ENCODE measurements around the gene CEP164. TPM values are rescaled to one million over a fixed set of nuclear protein-coding genes. Genes with fewer than 3 reads are reported as not detected.
"Not testable (repeated sequence)": the region's sequence is repeated elsewhere in the genome, so short reads cannot be mapped to it uniquely, and the experiment has no call there.

CEP164 gene
- total RNA-seq, 1 donor from 2014 or later, result 20.3 TPM

DNA sequence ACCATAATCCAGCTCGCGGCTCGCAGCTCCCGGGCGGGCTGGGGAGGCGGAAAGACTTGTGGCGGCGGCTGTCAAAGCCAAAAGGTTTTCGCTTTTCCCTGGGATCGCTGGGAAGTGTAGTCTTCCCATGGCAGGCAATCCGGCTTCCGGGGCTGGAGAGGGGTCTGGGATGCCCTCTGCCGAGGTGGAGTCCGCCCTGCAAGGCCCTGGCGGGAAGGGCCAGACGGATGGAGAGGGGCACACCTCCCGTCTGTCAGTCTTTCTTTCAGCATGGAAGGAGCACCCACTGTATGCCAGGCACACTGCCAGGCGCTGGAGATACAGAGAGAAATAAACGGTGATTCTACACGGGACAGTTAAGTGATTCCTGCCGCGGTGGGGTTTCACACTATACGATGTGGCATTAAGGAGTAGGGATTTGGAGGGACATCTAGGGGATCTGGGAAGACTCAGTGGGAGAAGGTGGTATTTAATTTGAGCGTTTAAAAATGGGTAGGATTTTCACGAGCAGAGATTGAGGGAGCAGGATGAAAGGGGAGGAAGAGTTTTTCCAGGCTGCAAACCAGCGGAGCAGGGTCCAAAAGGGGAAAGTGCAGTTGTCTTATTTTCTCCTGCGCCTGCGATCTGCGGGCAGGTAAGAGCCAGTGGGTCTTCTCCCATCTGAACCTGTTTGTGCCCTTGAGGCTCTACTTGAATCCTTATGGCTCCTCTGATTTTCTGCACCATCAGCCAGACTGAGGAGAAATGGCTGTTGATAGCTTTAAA is 11.3 kb upstream of the CEP164 start, which contains the start of gene BACE1:
TSS of gene BACE1 (minus strand) at position 60 of the 765 bp plus-strand sequence. CDS start 461 bp downstream, outside the sequence.
- DNase-seq (ENCODE audit: low read depth), result peak; percentile 63
- TF ChIP-seq, protein P1, sequence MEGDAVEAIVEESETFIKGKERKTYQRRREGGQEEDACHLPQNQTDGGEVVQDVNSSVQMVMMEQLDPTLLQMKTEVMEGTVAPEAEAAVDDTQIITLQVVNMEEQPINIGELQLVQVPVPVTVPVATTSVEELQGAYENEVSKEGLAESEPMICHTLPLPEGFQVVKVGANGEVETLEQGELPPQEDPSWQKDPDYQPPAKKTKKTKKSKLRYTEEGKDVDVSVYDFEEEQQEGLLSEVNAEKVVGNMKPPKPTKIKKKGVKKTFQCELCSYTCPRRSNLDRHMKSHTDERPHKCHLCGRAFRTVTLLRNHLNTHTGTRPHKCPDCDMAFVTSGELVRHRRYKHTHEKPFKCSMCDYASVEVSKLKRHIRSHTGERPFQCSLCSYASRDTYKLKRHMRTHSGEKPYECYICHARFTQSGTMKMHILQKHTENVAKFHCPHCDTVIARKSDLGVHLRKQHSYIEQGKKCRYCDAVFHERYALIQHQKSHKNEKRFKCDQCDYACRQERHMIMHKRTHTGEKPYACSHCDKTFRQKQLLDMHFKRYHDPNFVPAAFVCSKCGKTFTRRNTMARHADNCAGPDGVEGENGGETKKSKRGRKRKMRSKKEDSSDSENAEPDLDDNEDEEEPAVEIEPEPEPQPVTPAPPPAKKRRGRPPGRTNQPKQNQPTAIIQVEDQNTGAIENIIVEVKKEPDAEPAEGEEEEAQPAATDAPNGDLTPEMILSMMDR (IDR thresholded peaks at IDR 0.05; ENCODE audit: insufficient read depth, low read length, severe bottlenecking), result no peak
- no peak for FAIRE-seq
- Histone ChIP-seq H3K27me3 (ENCODE audit: control insufficient read depth, insufficient read depth, low read length) (no peaks in the 10 kb centered on the region), H3K36me3 (ENCODE audit: control insufficient read depth, insufficient read depth, low read length) (no peaks in the 10 kb centered on the region), H3K4me3 (ENCODE audit: low read depth, low read length) (peak within 1 kb of the TSS; percentile 63)

DNA sequence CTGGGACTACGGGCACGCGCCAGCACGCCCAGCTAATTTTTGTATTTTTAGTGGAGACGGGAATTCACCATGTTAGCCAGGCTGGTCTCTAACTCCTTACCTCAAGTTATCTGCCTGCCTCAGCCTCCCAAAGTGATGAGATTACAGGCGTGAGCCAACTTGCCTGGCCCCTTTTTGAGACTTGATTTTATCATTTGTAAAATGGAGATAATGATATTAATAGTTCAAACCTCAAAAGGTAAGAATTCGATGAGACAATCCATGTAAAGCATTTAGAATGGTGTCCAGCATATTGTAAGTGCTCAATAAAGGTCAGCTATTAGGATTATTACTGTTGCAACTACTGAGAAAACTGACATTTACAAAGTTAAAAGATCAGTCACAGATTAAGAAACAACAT is 8.9 kb upstream of the CEP164 start:
- H3K36me3 ChIP-seq (ENCODE audit: control insufficient read depth, insufficient read depth, low read length), result no peaks in the 10 kb centered on the region
- FAIRE-seq (no peak), DNase-seq (ENCODE audit: low read depth) (no peak)
- TF ChIP-seq, protein P1 (IDR thresholded peaks at IDR 0.05; ENCODE audit: insufficient read depth, low read length, severe bottlenecking), result no peak
- no peak overlapping the region for H3K4me3 ChIP-seq (ENCODE audit: low read depth, low read length)
- H3K27me3 ChIP-seq (ENCODE audit: control insufficient read depth, insufficient read depth, low read length), result no peaks in the 10 kb centered on the region

DNA sequence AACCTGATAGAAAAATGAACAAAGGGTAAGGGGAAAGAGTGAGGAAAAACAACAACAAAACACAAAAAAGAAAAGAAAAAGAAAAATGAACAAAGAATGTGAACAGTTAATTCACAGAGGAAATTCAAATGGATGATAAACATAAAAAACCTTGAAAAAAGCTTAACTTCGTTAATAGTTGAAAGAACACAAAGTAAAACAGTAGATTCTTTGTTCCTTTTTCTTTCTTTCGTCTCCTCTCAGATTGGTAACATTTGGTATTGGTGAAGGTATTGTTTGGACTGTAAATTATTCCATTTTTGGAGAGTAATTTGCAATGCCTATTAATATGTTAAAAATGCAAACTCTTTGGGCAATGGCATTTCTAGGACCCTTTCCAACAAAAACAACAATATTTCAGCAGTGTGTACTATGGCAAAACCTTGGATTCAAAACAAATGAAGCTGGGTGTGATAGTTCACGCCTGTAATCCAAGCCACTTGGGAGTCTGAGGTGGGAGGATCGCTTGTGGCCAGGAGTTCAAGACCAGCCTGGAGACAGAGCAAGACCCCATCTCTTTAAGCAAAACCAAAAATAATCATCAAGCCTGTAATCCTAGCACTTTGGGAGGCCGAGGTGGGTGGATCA is 8.3 kb upstream of the CEP164 start:
- no peak for FAIRE-seq
- no peaks in the 10 kb centered on the region for H3K36me3 ChIP-seq (ENCODE audit: control insufficient read depth, insufficient read depth, low read length)
- TF ChIP-seq, protein P1 (IDR thresholded peaks at IDR 0.05; ENCODE audit: insufficient read depth, low read length, severe bottlenecking), result no peak
- H3K4me3 ChIP-seq (ENCODE audit: low read depth, low read length), result no peak overlapping the region
- no peak for DNase-seq (ENCODE audit: low read depth)
- H3K27me3 ChIP-seq (ENCODE audit: control insufficient read depth, insufficient read depth, low read length), result no peaks in the 10 kb centered on the region

DNA sequence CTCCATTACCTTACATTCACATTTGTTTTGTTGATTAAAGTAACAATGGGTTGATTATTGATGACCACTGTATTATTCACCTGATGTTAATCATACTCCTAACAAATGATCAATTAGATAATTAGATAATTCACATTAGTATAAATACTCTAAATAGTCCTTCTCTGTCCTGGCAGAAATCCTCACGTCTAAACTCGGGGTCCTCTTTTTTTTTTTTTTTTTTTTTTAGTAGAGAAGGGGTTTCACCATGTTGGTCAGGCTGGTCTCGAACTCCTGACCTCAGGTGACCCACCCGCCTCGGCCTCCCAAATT is 443 bp upstream of the CEP164 start:
- not testable (repeated sequence) for DNase-seq (ENCODE audit: low read depth); FAIRE-seq; H3K36me3 ChIP-seq (ENCODE audit: control insufficient read depth, insufficient read depth, low read length); H3K27me3 ChIP-seq (ENCODE audit: control insufficient read depth, insufficient read depth, low read length)
- H3K4me3 ChIP-seq (ENCODE audit: low read depth, low read length), result peak overlapping the region; percentile 78

DNA sequence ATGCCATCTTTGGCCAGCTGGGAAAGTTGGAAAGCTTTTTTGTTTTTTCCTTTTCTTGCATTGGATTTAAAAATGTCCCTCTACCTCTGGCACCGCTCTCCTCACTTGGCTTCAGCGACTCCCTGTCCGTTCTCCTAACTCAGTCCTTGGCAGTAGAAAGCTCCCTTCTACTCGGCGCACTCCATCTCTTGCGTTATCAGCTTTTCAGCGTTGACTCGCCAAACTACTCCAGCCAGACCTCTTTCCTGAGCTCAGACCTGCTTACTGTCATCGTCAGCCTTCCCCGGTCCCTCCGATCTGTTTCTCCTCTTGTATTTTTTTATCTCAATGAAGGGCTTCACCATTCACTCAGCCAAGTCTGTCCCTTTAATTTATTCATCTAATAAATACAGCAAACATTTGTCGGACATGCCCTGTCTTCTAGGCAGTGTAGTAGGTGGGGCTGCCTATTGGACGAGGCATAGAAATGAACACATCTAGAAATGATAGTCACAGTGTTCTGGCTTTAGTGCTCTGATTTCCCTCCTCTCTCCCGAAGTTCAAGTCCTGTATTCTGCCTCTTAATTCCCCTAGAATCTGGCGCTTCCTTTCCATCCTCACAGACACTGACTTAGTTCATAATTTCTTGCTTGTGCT is 839 bp downstream of the CEP164 start:
- H3K27me3 ChIP-seq (ENCODE audit: control insufficient read depth, insufficient read depth, low read length), result no peaks in the 10 kb centered on the region
- FAIRE-seq (no peak), DNase-seq (ENCODE audit: low read depth) (peak; percentile 60)
- H3K36me3 ChIP-seq (ENCODE audit: control insufficient read depth, insufficient read depth, low read length), result peaks cover 1% of the 10 kb centered on the region
- H3K4me3 ChIP-seq (ENCODE audit: low read depth, low read length), result peak overlapping the region; percentile 78
- TF ChIP-seq, protein P1 (IDR thresholded peaks at IDR 0.05; ENCODE audit: insufficient read depth, low read length, severe bottlenecking), result no peak

DNA sequence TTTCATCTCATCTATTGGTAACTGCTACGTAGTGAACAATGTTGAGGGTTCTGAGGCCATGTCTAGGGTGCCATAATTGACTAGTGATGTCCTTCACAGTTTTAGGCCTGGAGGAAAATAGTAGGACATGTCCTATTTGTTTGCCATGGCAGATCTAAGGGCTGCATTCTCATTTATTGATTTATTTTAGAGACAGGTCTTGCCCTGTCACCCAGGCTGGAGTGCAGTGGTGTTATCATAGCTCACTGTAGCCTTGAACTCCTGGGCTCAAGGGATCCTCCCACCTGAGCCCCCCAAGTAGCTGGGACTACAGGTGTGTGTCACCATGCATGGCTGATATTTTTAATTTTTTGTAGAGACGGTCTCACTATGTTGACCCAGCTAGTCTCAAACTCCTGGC is 5.2 kb downstream of the CEP164 start:
- Histone ChIP-seq H3K4me3 (ENCODE audit: low read depth, low read length) (no peak overlapping the region), H3K27me3 (ENCODE audit: control insufficient read depth, insufficient read depth, low read length) (no peaks in the 10 kb centered on the region), H3K36me3 (ENCODE audit: control insufficient read depth, insufficient read depth, low read length) (peaks cover 6% of the 10 kb centered on the region)
- DNase-seq (ENCODE audit: low read depth) (no peak), FAIRE-seq (no peak)
- TF ChIP-seq, protein P1 (IDR thresholded peaks at IDR 0.05; ENCODE audit: insufficient read depth, low read length, severe bottlenecking), result no peak

Measured in bronchial epithelial cell (primary cell).